ENCODE results near the gene ARHGEF25.
"Not testable (repeated sequence)": the region's sequence is repeated elsewhere in the genome, so short reads cannot be mapped to it uniquely, and the experiment has no call there.

Gene ARHGEF25

GRCh38 chr12:57586128-57586527 is 25.1 kb upstream of the ARHGEF25 start:
- no peak for DNase-seq

GRCh38 chr12:57586832-57587429 is 24.3 kb upstream of the ARHGEF25 start:
- DNase-seq = no peak

GRCh38 chr12:57588951-57589610 is 22.2 kb upstream of the ARHGEF25 start:
- DNase-seq = not testable (repeated sequence)

- no peak for DNase-seq
These were observed 20.8 kb upstream of the ARHGEF25 start for GRCh38 chr12:57590479-57590863.

- no peak for DNase-seq
These were observed 20.1 kb upstream of the ARHGEF25 start, which contains the start of gene PIP4K2C for GRCh38 chr12:57590864-57591781. Gene PIP4K2C (plus strand): TSS chr12:57591192. CDS start chr12:57591290, 98 bp downstream.

DNA sequence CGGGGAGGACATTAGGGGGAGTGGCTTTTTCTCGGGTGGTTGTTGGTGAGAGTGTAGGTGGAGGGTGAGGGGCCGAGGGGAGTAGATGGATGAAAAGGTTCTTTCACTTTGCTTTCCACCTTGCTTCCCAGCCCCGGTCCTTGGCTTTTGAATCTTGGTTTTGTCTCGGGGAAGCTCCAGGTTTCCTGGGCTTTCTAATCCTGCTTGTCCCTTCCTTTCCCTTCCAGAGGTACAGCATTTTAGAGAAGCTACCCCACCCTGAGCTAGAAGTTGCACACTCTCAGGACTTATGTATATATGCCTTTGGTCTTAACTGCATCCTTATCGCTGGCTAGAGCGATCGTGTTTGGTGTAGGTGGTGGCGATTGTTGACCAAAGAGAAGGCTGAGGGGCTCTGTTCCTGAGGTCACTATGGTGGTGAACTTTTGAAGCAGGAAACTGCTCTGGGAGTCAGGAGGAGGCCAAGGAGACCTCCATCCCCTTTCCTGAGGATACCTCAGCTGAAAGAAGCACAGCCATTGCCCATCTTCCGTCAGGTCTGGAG is 19.4 kb upstream of the ARHGEF25 start:
- no peak for DNase-seq

GRCh38 chr12:57592551-57593165 is 18.6 kb upstream of the ARHGEF25 start:
- DNase-seq = no peak

- DNase-seq = no peak
These were observed 18.0 kb upstream of the ARHGEF25 start for GRCh38 chr12:57593187-57593586.

GRCh38 chr12:57600395-57600794 is 10.8 kb upstream of the ARHGEF25 start:
- no peak for DNase-seq

DNA sequence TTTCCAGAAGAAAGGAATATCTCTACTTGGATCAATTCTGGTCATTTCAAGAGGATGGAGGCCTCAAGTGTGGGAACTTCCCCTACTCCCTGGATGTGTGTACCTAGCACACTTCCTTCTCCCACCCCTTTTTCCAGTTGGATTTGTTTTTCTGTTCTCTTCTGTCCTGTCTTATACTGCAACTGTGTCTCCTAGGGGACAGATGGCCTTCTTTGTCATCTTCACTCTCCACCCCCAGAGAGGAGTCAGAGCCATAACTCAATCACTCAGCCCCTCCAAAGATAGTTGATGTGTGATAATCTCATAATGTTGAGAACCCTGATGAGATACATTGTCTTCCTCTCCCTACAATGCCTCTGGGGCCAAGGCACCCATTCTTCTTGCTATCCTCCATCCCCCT is 8.7 kb upstream of the ARHGEF25 start:
- no peak for DNase-seq

- no peak for DNase-seq
These were observed 7.9 kb upstream of the ARHGEF25 start for GRCh38 chr12:57603324-57603723.

- DNase-seq = no peak
These were observed 7.3 kb upstream of the ARHGEF25 start for GRCh38 chr12:57603815-57604453.

- no peak for DNase-seq
These were observed 6.7 kb upstream of the ARHGEF25 start, which contains the start of gene DTX3 for GRCh38 chr12:57604454-57604991. Gene DTX3 (plus strand): TSS chr12:57604824. CDS start chr12:57606518, 1,694 bp downstream.

DNA sequence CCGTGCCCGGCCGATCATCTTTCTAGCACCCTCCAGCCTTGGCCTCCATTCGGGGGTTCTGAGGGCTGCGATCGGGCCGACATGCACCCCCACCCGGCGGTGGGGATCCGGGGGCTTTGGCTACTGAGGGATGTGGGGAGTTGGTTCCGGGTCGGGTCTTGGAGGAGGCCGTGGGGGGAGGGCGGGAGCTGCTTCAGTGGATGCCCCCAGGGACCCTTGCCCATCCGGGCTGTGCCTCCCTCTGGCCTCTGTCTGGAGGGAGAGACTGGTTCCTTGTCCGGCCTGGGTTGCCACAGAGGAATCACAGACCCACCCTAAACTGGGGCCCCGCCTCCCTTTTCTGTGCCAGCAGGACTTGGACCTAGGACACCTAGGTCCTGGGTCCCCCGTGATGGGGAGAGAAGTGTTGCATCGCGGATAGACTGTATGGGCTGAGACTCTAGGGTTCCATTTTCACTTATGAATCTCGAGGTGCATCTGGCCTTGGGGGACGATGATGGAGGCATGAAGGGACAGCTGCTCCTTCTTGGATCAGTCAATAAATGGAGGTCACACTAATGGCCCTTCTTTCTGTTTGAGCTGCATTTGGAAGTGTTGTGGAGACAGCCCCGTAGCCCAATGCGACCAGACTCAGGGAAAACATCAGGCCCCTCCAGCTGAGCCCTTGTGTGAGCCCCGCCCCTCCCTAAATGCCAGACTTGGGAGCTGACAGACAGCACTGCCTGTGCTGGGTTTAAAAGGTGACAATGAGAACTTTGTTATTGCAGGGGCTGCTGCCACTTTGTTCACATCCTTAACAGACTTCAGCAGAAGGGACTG is 6.0 kb upstream of the ARHGEF25 start:
- no peak for DNase-seq

DNA sequence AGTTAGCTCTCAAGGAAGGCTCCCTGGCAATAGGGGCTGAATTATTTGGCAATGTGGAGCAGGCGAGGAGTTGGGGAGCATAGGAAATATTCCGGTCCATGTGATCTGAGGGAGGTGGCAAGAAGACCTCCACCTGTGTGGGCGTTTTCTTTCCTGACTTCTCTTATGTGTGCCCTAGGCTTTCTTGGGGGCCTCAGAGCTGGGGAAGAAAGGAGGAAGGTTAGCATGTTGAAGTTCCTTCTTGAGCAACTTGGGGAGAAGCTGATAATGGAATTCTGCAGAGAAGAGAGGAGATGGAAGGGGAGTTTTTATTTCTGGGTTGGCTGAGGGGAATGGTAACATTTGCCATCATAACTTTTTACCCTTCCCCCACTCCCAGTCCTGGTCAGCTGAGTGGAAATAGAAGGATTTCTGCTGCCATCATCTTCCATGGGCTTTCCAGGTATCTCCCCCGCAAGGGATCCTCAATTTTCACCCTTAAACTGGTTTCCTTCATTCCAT is 5.4 kb upstream of the ARHGEF25 start:
- no peak for DNase-seq

- no peak for DNase-seq
These were observed 4.8 kb upstream of the ARHGEF25 start for GRCh38 chr12:57606399-57606798.

DNA sequence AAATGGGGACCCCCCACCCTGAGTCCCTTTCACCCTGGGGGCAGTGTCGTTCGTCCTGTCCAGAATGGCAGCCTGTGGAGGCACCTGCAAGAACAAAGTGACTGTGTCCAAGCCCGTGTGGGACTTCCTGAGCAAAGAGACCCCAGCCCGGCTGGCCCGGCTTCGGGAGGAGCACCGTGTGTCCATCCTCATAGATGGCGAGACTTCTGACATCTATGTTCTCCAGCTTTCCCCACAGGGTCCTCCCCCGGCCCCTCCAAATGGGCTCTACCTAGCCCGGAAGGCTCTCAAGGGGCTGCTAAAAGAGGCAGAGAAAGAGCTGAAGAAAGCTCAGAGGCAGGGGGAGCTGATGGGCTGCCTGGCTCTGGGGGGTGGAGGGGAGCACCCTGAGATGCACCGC is 4.4 kb upstream of the ARHGEF25 start:
- no peak for DNase-seq

DNA sequence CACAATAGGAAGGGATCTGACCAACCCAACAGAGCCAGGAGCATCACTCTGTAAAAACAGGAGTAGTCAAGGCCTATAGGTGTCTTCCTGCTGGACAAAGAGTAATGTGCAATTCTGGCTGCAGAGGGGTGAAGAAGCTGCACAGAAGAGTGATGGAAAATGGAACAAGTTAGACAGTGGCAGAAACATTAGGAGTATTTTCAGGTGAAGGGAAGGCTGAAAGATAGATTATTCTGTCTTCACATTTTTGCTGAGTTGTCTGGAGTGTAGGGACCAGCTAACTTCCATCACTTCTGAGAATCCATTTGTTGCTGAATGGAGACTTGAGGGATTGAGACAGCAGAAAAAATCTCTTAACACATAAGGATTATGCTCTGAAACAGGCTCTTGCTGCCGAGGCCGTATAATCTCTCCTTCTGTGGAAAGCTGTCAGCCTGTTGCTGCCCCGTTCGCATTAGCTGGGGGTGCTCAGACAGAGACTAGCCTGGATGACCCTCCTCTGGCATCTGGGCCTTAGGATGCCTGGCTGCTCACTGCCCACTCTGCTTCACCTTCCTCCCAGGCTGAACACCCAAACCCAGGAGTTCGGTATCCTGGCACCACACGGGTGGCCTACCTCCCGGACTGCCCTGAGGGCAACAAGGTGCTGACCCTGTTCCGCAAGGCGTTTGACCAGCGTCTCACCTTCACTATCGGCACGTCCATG is 3.1 kb upstream of the ARHGEF25 start:
- DNase-seq = no peak

DNA sequence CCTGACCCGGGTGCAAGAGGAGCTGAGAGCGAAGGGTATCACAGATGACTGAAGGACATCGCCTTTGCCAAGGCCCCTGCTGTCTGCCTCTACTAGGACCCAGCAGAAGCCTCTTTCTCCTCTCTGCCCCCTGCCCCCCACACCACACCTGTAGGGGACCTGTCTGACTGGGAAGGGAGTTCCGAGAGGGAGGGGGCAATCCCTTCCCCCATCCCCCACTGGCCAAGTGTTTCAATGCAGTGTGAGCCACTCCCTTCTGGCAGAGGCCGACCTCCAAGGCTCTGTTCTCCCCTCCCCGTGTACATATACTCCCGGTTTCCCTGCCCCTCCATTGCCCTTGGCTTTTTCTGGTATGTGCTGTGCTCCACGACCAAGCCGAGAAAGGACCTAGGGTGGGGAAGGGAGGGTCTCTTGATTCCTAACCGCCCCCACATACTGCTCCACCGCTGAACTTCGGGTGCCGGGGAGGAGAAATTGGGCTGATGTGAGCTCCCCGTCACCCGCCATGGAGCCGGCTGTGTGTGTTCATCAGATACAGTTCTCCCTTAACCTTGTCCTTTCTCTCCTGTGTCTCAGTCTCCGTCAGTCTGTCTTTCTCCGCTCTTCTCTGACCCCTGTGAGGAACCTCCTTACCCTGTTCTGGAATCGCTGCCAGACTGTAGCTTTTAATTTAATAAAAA is 2.0 kb upstream of the ARHGEF25 start:
- DNase-seq = no peak

Data from DMS 273 treated with DMSO at 0.1 percent for 48 hours (cell line).